HG03095 (cell line): Measurements from ENCODE around the gene LGALS3BP.

Source experiments
- ATAC-seq: cut with Tn5 transposase; IDR thresholded peaks from one replicate; pipeline ENCODE4 v1.9.1; 2021; ENCODE audit warnings: moderate library complexity; ENCODE audit not compliant: unreplicated experiment

The LGALS3BP gene

GRCh38 chr17:78986048-78986648 lies 6.4 kb upstream of the LGALS3BP start:
- no peak for ATAC-seq

GRCh38 chr17:78985395-78985794 lies 5.7 kb upstream of the LGALS3BP start:
- ATAC-seq: no peak

- ATAC-seq: no peak
Measured at GRCh38 chr17:78981010-78981888, 1.5 kb upstream of the LGALS3BP start.

GRCh38 chr17:78980624-78980972 lies 875 bp upstream of the LGALS3BP start:
- ATAC-seq: no peak

- ATAC-seq: no peak
Measured at GRCh38 chr17:78977997-78978973, 1.4 kb downstream of the LGALS3BP start.

- ATAC-seq: no peak
Measured at GRCh38 chr17:78977681-78977943, 2.1 kb downstream of the LGALS3BP start.

- ATAC-seq: no peak
Measured at GRCh38 chr17:78976907-78977680, 2.6 kb downstream of the LGALS3BP start.

GRCh38 chr17:78974635-78975591 lies 4.8 kb downstream of the LGALS3BP start:
- no peak for ATAC-seq

GRCh38 chr17:78973792-78974520 lies 5.8 kb downstream of the LGALS3BP start:
- ATAC-seq: no peak

- ATAC-seq: no peak
Measured at GRCh38 chr17:78973196-78973595, 6.5 kb downstream of the LGALS3BP start.

GRCh38 chr17:78972507-78973105 lies 7.1 kb downstream of the LGALS3BP start:
- no peak for ATAC-seq

- ATAC-seq: no peak
Measured at GRCh38 chr17:78971756-78972506, 7.8 kb downstream of the LGALS3BP start.

- no peak for ATAC-seq
Measured at GRCh38 chr17:78970834-78971755, 8.6 kb downstream of the LGALS3BP start.

- ATAC-seq: no peak
Measured at GRCh38 chr17:78969865-78970264, 9.9 kb downstream of the LGALS3BP start.

- no peak for ATAC-seq
Measured at GRCh38 chr17:78967782-78968362, 11.9 kb downstream of the LGALS3BP start.

GRCh38 chr17:78966910-78967600 lies 12.7 kb downstream of the LGALS3BP start:
- no peak for ATAC-seq
